Endothelial cell of umbilical vein (primary cell): ENCODE measurements around the gene CADPS.

Source experiments
- CTCF ChIP-seq, 2 donors: IDR thresholded peaks; 1 replicate in 1 of 2; 2 replicates in 1 of 2; pipeline ENCODE4 v1.5.1; 2011; ENCODE audit warnings: low read length in 2 of 2, mild to moderate bottlenecking in 2 of 2, moderate library complexity in 2 of 2, control low read depth in 1 of 2, inconsistent platforms in 1 of 2, low read depth in 1 of 2; ENCODE audit not compliant: insufficient read depth in 1 of 2; ENCODE audit errors: extremely low read depth in 1 of 2
- FOS ChIP-seq: IDR thresholded peaks from 2 replicates; pipeline ENCODE4 v1.6.1; 2011; ENCODE audit warnings: mild to moderate bottlenecking, low read length, moderate library complexity, borderline replicate concordance; ENCODE audit not compliant: insufficient read depth
- MAX ChIP-seq: IDR thresholded peaks from 2 replicates; pipeline ENCODE4 v1.6.1; 2011; ENCODE audit not compliant: insufficient read depth, insufficient read length
- POLR2AphosphoS5 ChIP-seq: IDR thresholded peaks from 2 replicates; pipeline ENCODE4 v1.6.1; 2012; ENCODE audit warnings: low read depth, mild to moderate bottlenecking, control low read depth, low read length, moderate library complexity; ENCODE audit not compliant: insufficient read depth

- peak; percentile 75 for TF ChIP-seq FOS
- no peak for TF ChIP-seq MAX
- peak; percentile 47 for TF ChIP-seq POLR2AphosphoS5
- TF ChIP-seq CTCF (IDR thresholded peaks at IDR 0.05; ENCODE audit: extremely low read depth in 1 of 2, insufficient read depth in 1 of 2, low read depth in 1 of 2, low read length in 2 of 2) = no peak
These were observed 313.2 kb downstream of the CADPS start for GRCh38 chr3:62562017-62562416.
